NCI-H226 (cell line): Measurements from ENCODE around the gene STX1A.
"Not testable (repeated sequence)": the region's sequence is repeated elsewhere in the genome, so short reads cannot be mapped to it uniquely, and the experiment has no call there.

Experiments
- DNase-seq: peaks from one replicate; pipeline ENCODE4 v3.0.0-alpha.2; 2015

The STX1A gene

DNA sequence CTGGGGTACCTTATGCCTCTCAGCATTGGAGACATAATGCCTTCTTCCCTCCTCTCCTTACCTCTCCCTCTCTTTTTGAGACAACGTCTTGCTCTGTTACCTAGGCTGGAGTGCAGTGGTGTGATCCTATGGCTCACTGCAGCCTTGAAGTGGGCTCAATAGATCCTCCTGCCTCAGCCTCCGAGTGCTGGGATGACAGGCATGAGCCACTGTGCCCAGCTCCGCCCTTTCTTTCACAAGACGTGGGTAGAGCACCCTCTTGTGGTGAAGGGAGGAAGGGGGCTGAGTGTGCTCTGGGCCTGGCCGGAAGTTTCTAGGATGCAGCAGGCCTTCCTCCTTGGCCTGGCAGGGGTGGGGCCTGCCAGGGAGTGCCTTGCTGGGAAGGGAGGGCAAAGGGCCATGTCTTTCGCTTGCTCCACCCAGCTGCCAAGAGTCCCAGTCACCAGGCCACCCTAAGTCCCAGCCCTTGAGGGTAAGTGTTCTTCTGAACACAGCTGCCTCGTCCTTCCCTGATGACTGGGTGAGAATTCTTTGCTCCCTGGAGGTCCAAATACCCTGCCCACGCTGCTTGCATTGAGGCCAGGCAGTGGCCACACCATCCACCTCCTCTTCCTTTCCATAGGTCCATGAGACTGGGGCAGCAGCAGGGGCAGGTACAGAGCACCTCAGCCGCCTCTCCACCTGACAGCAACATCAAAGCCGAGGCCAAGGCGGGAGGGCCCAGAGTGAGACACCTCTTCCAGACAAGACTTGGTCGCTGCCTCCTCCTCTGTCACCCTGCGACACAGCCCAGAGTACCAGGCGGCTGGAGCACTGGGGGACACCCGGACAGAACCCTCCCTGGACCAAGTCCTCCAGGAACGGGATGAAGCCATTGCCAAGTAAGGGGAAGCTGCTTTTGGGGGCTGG, 15.4 kb upstream of the STX1A start:
- peak; percentile 81 for DNase-seq

DNA sequence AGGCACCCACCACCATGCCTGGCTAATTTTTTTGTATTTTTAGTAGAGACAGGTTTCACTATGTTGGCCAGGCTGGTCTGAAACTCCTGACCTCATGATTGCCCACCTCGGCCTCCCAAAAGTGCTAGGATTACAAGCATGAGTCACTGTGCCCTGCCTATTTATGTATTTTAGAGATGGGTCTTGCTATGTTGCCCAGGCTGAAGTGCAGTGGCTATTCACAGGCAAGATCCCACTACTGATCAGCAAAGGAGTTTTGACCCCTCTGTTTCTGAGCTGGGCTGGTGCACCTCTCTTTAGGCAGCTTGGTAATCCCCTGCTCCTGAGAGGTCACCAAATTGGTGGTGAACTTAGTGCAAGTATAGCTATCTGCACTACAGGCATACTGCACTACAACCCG, 12.9 kb upstream of the STX1A start:
- no peak for DNase-seq

DNA sequence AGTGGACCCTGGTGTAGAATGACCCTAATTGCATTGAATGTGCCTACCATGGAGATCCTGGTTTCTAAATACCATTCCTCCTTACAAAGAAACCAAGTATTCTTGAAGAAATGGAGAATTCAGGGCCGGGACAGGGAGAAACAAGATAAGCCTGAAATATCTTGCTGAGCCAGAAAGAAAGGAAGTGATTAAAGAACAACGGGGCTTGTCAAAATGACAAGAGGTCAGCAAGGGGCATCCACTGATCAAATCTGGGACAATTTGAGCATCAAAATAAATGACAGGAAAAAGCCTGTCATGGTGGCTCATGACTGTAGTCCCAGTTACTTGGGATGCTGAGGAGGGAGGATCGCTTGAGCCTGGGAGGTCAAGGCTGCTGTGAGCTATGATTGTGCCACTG, 11.0 kb upstream of the STX1A start:
- no peak for DNase-seq

DNA sequence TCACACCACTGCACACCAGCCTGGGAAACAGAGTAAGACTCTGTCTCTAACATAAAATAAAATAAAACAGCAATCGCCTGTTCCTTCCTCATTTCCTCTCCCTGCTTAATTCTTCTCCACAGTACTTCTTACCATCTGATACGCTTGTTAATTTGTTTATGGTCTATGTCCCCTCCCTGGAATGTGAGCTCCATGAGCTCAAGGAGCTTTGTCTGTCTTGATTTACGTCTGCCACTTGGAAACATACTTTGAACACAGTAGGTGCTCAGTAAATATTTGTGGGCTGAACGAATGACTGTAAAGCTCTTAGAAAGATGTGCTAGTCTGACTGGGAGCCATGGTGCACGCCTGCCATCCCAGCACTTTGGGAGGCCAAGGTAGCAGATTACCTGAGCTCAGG, 9.1 kb upstream of the STX1A start:
- no peak for DNase-seq

DNA sequence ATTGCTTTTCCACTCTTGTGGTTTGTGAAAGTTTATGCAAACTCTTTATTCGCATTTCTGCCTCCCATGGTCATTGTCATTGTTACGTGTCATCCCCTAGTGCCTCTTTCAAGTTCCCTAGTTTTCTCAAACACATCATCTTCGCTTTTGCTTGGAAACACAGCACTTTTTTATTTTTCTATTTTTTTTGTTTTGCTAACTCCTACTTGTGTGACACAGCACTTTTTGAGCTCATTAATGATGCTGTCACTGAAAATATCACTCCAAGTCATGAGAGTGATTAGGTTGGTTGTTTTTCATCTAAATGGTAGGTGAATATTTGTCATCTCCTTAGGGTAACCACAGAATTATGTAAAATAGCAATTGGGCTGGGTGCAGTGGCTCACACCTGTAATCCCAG, 8.5 kb upstream of the STX1A start:
- no peak for DNase-seq

DNA sequence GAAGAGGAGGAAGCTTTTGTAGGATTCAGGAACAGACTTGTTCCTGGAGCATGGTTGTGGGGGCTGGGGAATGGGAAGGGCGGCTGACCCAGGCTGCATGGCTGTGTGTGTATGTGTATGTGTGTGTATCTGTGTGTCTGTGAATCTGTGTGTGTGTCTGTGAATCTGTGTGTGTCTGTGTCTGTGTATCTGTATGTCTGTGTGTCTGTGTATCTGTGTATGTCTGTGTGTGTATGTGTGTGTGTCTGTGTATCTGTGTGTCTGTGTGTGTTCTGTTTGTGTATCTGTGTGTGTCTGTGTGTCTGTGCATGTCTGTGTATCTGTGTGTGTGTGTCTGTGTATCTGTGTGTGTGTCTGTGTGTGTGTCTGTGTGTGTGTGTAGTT, 6.6 kb upstream of the STX1A start:
- DNase-seq: no peak

DNA sequence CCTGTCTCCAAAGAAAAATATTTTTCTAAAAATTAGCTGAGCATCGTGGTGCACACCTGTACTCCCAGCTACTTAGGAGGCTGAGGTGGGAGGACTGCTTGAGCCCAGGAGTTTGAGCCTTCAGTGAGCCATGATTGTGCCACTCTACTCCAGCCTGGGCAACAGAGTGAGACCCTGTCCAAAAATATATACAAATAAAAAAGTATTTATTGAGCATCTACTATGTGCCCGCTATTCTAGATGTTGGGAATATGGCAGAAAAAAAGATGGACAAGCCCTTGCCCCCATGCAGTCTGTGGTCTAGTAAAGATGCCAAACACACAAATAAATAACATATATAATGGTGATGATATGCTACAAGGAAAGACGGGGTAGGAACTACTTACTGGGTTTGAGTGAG, 4.3 kb upstream of the STX1A start:
- DNase-seq: no peak

DNA sequence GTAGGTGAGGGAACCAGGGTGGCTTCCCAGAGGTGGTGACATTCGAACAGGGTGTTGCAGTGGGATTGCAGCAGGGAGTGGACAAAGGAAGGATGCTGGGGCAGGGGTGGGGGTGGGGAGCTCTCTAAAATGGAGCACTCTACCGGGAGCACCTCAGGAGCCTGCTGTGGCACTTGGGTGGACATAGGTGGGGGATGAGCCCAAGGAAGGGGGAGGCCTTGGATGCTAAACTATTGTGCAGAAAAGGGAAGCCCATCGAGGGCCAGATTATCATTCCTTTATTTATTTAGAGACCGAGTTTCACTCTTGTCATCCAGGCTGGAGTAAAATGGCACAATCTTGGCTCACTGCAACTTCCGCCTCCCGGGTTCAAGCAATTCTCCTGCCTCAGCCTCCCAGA, 3.3 kb upstream of the STX1A start:
- DNase-seq: no peak

DNA sequence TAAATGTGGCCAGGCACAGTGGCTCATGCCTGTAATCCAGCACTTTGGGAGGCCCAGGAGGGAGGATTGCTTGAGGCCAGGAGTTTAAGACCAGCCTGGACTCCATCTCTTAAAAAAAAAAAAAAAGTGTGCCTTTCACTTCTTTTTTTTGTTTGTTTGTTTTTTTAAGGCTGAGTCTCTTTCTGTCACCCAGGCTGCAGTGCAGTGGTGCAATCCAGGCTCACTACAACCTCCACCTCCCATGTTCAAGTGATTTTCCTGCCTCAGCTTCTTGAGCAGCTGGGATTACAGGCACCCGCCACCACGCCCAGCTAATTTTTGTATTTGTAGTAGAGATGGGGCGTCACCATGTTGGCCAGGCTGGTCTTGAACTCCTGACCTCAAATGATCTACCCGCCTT, 2.7 kb upstream of the STX1A start:
- not testable (repeated sequence) for DNase-seq

DNA sequence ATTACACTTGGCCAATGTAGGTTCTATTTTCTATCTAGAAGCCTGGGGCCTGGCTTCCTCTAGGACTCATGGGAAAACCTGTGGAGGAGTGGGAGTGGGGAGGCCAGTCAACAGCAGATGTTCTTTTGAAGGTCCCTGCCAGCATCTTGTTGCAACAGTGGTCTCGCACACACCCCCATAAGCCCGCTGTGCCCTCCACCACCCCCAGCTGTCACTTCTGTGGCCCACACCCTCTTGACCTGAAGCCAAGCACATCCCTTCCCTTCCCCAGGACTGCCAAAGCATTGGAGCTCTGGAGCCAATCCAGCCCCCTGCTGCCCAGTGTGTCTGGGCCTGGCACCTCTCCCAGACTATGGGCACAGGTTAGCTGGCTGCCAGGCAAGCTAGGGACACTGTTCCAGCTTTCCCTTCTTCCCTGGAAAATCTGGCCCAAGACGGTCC, 1.9 kb upstream of the STX1A start:
- no peak for DNase-seq

DNA sequence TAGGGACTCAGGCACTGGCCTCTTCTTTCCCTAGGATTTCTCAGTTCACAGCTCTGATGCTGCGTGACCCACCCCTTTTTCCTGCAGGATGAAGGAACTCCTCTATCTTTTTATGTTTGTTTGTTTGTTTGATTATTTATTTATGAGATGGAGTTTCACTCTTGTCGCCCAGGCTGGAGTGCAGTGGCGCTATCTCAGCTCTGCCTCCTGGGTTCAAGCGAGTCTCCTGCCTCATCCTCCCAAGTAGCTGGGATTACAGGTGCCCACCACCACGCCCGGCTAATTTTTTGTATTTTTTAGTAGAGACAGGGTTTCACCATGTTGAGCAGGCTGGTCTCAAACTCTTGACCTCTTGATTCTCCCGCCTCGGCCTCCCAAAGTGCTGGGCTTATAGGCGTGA, 974 bp upstream of the STX1A start:
- DNase-seq: not testable (repeated sequence)

DNA sequence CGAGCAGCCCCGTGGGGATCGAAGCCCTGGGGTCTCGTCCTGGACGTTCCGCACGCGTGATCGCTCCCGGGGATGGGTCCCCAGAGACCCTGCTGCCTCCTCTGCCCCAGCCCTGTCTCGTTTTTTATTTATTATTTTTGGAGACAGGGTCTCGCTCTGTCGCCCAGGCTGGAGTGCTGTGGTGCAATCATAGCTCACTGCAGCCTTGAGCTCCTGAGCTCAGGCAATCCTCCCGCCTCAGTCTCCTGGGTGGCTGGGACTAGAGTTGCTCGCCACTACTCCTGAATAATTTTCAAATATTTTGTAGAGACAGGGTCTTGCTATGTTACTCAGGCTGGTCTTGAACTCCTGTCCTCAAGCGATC, 319 bp upstream of the STX1A start:
- DNase-seq: no peak

DNA sequence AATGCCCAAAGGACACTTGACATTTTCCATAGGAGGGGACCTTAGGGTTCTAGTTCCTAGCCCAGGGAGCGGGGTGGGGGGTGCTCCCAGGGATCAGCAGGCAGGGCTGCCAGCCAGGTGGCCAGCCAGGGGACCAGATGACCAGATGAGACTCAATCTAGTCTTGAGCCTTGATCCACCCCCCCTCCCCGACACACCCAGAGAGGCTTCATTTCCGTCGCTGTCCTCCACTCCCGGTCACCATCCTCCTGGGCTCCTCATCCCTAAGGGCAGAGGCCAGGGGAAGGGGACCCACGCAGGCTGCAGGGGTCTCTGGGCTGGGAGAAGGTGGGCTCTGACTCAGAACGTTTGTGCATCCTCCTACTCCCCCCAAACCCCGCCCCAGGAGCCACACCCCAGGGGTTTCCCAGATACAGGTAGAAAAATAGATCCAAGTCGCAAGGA, 1.0 kb downstream of the STX1A start:
- DNase-seq: no peak

DNA sequence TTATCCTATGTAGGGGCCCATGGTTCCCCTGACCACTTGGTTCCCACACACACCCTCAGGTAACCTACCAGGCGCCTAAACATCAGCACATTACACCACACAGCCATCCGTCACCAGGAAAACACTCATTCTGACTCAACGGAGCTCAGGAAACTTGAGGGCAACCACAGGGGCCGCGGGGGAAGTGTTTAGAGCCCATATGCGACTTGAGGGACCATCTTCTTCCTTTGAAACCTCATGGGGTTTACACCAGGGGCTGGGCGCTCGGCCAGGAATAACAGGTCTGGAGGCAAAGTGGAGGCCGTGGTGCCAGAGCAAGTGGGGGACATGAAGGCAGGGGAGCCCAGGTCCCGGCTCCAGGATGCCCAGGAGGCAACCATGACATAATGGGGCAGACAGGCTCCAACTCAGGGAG, 1.5 kb downstream of the STX1A start:
- DNase-seq: peak; percentile 85

DNA sequence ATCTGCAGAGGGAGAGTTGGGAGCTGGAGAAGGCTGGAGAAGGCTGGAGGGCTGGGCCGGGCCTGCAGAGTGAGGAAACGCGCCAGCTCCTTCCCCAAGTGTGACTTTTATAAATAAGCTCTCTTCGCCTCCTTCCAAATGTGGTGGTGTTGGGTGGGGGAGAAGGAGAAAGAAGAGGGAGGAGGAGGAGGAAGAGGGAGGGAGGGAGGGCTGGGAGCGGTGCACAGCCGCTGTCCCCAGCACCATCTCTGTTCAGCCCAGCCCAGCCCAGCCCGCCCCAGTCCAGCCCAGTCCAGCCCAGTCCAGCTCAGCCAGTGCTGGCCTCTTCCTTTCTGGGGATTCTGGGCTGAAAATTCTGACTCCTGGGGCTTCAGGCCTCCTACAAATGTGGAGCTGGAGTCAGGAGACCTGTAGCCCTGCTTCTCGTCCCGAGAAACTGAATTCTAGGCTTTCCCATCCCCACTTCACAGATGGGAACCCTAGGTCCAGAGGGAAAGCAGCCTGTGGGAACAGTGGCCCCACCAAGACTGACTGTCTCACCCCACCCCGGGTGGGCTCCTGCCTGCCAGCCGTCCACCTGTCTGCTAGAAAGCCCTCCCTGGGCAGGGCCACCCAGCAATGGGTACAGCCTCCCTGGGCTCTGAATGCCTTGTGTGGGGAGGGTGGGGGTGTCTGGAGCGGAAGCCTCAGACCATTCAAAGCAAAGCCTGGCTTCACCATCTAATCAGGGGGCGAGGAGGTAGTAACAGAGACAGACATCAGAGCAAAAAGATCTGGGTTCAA, 2.3 kb downstream of the STX1A start:
- DNase-seq: no peak

DNA sequence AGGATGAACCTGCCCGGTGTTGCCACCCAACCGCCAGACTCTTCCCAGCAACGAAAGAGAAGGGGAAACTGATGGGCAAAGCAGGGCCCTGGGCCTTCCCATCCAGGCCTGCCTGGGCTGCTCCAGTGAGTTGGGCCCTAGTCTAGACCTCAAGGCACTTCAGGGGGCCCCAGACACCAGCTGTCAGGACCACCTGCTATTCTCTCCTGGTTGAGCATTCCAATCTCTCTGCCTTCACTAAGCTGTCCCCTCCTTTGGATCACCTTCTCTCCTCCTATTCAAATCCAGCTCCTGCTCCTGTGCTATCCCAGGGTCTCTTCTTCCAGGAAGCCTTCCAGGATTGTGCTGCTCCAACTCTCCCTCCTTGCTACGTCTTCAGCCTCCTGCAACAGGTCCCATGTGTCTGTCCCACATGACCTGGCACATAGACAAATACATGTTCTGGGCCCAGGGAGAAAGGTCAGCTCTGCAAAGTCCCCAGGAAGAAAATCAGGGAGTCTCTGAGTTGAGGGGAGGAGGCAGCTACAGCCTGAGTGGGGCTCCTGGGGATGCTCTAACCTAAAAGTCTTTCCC, 3.1 kb downstream of the STX1A start:
- no peak for DNase-seq

DNA sequence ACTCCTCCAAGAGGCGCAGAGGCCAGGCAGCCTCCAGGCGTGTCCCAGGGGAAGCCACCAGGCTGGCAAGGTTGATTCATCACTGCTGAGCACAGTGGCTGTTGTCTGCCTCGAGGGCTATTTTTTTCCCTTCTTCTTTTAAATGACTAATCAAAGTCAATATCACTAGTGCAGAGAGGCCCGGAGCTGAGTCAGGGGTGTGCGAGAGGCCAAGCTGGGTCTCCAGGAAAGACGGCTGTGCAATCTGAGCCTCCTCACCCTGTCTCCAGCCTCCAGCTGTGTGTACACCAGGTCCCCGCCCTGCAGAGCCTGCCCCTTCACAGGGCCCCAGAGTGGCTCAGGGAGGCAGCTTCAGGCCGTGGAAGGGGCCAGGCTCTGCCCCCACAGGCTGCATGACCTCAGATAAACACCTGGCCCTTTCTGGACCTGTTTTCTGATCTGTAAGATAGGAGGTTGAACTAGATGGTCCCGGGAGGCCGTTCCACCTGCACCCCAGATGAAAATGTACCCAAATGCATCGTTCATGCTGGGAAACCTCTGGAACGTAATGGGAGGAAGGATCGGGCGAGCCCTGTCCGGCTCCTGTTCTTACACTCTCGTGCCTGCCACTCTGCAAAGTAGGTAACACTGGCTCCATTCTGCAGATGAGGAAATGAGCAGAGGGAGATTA, 3.7 kb downstream of the STX1A start:
- peak; percentile 83 for DNase-seq

DNA sequence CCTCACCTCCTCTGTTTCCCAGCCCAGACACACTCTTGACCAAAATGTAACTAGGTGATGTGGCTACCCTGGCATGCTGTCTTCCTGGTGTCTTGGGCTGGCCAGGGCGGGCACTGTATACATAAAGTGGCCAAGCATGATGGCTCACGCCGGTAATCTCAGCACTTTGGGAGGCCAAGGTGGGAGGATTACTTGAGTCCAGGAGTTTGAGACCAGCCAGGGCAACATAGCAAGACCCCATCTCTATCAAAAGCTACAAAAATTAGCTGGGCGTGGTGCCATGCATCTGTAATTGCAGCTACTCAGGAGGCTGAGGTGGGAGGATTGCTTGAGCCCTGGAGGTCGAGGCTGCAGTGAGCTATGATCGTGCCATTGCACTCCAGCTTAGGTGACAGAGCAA, 6.2 kb downstream of the STX1A start:
- DNase-seq: not testable (repeated sequence)

DNA sequence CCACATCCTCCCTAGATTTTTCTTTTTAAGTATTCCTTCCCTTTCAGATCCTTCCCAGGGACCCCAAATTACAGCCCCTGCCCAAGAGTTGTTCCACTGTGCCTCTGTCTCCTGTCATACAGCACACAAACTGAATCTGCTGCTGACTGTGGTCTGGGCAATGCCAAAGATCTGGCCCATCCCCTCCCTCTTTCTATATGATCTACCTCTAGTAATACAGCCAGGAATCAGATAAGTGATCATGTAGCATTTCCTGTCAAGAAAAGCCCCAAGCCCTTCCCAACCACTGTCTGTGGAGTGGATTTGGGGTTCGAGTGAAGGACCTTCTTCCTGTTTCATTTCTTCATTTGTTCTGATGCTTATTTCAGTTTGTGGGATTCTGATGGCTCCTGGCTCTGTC, 6.7 kb downstream of the STX1A start:
- no peak for DNase-seq

DNA sequence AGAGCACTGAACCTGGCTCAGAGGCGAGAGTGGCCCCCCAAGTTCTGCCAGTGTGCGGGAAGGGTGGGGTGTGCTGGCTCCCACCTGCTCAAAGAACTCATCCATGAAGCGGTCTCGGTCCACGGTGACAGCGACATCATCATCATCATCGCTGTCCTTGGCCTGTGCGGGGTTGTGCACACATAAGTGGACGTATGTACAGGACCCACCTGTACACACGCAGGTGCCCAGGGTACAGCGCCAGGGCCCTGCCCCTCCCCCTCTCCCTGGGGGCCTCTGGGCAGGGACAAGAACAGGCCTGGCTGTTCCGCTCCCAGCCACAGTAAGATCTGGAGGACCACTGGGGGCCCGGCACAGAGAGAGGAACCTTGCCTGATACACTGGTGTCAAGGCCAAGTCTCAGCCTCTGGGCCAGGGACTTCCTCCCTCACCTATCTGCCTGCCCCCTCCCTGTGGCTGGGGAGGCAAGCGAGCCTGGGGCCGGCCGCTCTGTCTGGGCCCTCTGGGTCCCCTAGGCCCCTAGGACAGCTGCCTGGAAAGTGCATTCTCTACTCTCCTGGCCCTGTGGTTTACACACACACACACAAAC, 10.4 kb downstream of the STX1A start:
- DNase-seq: no peak

DNA sequence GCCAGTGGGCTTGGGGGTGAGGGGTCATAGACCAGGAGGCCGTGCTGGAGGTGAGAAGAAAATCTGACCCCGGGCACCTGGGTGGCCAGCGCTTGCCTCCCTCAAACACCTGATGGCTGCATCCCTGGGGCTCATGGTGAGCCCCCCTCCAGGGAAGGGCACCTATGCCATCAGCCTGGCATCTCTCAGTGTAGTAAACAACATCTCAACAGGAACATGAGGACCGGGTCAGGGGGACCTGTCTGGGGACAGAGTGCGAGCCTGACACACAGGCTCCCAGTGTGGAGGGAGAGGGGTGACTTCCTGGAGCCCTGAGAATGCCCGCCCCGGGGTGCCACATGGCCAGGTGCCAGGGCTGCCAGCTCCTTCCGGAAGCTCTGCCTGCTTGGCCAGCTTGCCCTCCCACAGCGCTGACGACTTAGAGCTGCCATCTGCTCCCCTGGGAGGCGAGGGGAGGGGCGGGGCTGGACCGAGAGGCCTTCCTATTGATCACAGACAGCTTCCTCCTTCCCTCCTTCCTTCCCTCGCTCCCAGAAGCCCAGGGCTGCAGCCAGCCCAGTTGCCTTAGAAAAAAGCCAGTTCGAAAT, 12.3 kb downstream of the STX1A start:
- DNase-seq: no peak
